Breast epithelium (tissue), 4 donors: ENCODE results near the gene NMBR. TPM values are rescaled to one million over a fixed set of nuclear protein-coding genes. Genes with fewer than 3 reads are reported as not detected.
A peak's percentile ranks its signal among the peaks of the same experiment; 100 is the strongest.
"Not testable (repeated sequence)": the region's sequence is repeated elsewhere in the genome, so short reads cannot be mapped to it uniquely, and the experiment has no call there.

Source experiments
- DNase-seq, 2 donors: peaks; one replicate each; pipeline ENCODE4 v3.0.0-alpha.2; 2019; ENCODE audit warnings: low spot score in 2 of 2
- H3K27ac ChIP-seq, 2 donors: fragments of 200-600 bp; sonication (generic) in 1 of 2; one replicate each; pipeline ENCODE4 v1.5.1; 2016 to 2019; ENCODE audit warnings: mild to moderate bottlenecking in 1 of 2
- H3K27me3 ChIP-seq, 2 donors: fragments of 200-600 bp; sonication (generic) in 1 of 2; one replicate each; pipeline versions ENCODE4 v1.5.1 to v1.6.0; 2017 to 2019; ENCODE audit warnings: control low read depth in 1 of 2, mild to moderate bottlenecking in 1 of 2
- H3K36me3 ChIP-seq: fragments of 200-600 bp; one replicate; pipeline ENCODE4 v1.5.1; 2019
- H3K4me1 ChIP-seq, 2 donors: fragments of 200-600 bp; sonication (generic); one replicate each; pipeline ENCODE4 v1.5.1; 2016 to 2019; ENCODE audit warnings: control low read depth in 1 of 2
- H3K4me3 ChIP-seq, 3 donors: fragments of 200-600 bp; sonication (generic); 1 replicate in 2 of 3; 2 replicates in 1 of 3; pipeline ENCODE4 v1.5.1; 2016 to 2019; ENCODE audit warnings: mild to moderate bottlenecking in 3 of 3, moderate library complexity in 2 of 3
- H3K9me3 ChIP-seq, 2 donors: fragments of 200-600 bp; sonication (generic) in 1 of 2; one replicate each; pipeline ENCODE4 v1.5.1; 2016 to 2019; ENCODE audit warnings: control low read depth in 1 of 2
- POLR2A ChIP-seq: fragments of 450-650 bp; IDR thresholded peaks from one replicate; pipeline ENCODE4 v1.6.1; 2016; ENCODE audit warnings: antibody characterized with exemption, mild to moderate bottlenecking, moderate library complexity
- POLR2AphosphoS5 ChIP-seq, 3 donors: sonication (generic); formaldehyde crosslinking; IDR thresholded peaks; one replicate each; pipeline ENCODE4 v1.6.1; 2017; ENCODE audit warnings: antibody characterized with exemption in 3 of 3
- intact Hi-C: fragments of 100-400 bp; cut with DNase I; formaldehyde crosslinking; loops from one replicate; pipeline ENCODE4 v1.15.1; 2023; ENCODE audit warnings: low total_unique reads
- total RNA-seq, 3 donors: library from RNA; depleted of rRNA; stranded (reverse); fragments of >200 nt; gene quantifications; one replicate each; pipeline ENCODE4 v1.1.0, GENCODE V29; 2016
- TF ChIP-seq, protein P1 (sequence below), 3 donors: fragments of 450-650 bp; IDR thresholded peaks; one replicate each; pipeline ENCODE4 v1.5.1; 2016 to 2017; ENCODE audit warnings: antibody characterized with exemption in 3 of 3, mild to moderate bottlenecking in 3 of 3, moderate library complexity in 3 of 3

NMBR gene
- total RNA-seq, 3 donors from 2014 or later = 0.29 TPM; not detected in 2

DNA sequence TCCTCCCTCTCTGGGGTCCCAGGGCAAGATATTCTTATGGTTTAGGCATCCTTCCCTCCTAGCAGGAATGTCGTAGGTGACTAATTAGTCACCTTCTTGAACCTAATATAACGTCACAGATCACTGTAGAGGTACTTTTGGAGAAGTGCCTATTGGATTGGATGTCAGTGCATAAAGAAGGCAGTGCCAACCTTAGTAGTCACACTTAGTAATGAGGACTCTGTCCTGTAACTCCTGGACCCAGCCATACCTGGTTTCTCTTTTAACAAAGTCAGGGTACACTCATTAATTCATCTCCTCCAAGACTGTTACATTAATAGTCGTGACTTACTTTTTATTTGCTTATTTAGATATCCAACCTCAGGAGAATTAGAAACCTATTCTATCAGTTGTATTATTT, 20.1 kb upstream of the NMBR start:
- intact Hi-C loops = no loop called here
- no peak overlapping the region for H3K4me3 ChIP-seq
- no peaks in the 10 kb centered on the region for H3K9me3 ChIP-seq
- H3K4me1 ChIP-seq = no peaks in the 10 kb centered on the region
- no peak for DNase-seq
- H3K27ac ChIP-seq = no peak overlapping the region
- no peaks in the 10 kb centered on the region for H3K27me3 ChIP-seq
- TF ChIP-seq POLR2A (no peak), POLR2AphosphoS5 (IDR thresholded peaks at IDR 0.05) (no peak)
- TF ChIP-seq, protein P1, sequence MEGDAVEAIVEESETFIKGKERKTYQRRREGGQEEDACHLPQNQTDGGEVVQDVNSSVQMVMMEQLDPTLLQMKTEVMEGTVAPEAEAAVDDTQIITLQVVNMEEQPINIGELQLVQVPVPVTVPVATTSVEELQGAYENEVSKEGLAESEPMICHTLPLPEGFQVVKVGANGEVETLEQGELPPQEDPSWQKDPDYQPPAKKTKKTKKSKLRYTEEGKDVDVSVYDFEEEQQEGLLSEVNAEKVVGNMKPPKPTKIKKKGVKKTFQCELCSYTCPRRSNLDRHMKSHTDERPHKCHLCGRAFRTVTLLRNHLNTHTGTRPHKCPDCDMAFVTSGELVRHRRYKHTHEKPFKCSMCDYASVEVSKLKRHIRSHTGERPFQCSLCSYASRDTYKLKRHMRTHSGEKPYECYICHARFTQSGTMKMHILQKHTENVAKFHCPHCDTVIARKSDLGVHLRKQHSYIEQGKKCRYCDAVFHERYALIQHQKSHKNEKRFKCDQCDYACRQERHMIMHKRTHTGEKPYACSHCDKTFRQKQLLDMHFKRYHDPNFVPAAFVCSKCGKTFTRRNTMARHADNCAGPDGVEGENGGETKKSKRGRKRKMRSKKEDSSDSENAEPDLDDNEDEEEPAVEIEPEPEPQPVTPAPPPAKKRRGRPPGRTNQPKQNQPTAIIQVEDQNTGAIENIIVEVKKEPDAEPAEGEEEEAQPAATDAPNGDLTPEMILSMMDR (IDR thresholded peaks at IDR 0.05) = no peak
- H3K36me3 ChIP-seq = peaks cover 4% of the 10 kb centered on the region

DNA sequence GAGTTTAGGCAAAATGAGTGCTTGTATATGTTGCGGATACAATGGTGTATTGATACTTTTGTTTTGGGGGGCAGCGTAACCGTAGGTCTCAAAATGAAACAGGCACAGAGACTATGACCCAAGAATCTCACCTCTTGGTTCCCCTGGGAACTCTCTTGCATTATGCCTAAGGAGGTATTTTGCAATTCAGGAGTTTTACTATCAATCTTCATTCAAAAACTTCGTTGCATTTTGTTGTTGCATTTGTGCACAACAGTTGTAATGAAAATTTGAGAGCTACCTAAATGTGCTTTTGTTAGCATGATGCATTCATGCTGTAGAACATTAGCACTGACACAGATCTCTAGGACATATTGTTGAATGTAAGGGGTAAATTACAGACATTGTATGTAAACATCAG, 18.3 kb upstream of the NMBR start:
- no peaks in the 10 kb centered on the region for H3K27me3 ChIP-seq
- H3K27ac ChIP-seq = no peak overlapping the region
- no peak overlapping the region for H3K4me3 ChIP-seq
- no peak for DNase-seq
- H3K9me3 ChIP-seq = no peaks in the 10 kb centered on the region
- H3K36me3 ChIP-seq = peaks cover 4% of the 10 kb centered on the region
- intact Hi-C loops = no loop called here
- no peaks in the 10 kb centered on the region for H3K4me1 ChIP-seq
- TF ChIP-seq POLR2AphosphoS5 (IDR thresholded peaks at IDR 0.05) = no peak
- TF ChIP-seq, protein P1 (IDR thresholded peaks at IDR 0.05) = no peak
- no peak for TF ChIP-seq POLR2A

DNA sequence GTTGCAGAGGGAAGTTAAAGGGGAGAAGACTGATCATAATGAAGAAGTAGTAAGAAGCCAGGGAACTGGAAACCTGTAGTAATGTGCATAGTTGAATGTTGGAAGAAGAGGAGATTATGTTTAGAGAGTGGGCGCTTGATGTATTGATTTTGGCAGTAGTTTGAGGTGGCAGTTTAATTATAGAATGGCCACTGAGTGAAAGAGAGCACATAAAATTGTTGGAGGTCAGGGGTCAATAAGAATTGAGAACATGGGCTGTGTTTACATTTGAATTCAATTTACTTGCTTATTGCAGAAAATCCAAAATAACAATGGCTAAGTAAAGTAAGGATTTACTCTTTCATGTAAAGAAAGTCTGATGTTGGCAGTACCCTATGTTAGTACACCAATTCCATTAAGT, 15.9 kb upstream of the NMBR start:
- no peaks in the 10 kb centered on the region for H3K4me1 ChIP-seq

DNA sequence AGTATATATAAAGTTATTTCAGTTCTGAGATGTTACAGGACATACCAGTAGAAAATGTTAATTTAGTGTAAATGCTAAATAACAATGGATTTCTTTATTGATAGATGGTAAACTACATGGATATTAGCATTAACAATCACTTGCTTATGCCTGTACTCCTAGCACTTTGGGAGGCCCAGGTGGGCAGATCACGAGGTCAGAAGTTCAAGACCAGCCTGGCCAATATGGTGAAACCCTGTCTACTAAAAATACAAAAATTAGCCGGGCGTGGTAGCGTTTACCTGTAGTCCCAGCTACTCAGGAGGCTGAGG, 9.8 kb upstream of the NMBR start:
- H3K36me3 ChIP-seq, intact Hi-C loops, H3K4me3 ChIP-seq, H3K4me1 ChIP-seq, H3K9me3 ChIP-seq, H3K27me3 ChIP-seq, DNase-seq, H3K27ac ChIP-seq: not testable (repeated sequence)

More for the DNA sequence above, 15.9 kb upstream of the NMBR start:
- intact Hi-C loops = no loop called here
- Histone ChIP-seq H3K27me3 (no peaks in the 10 kb centered on the region), H3K4me3 (no peak overlapping the region), H3K9me3 (no peaks in the 10 kb centered on the region), H3K36me3 (peaks cover 4% of the 10 kb centered on the region), H3K27ac (no peak overlapping the region)
- DNase-seq = no peak
- TF ChIP-seq POLR2AphosphoS5 (IDR thresholded peaks at IDR 0.05) = no peak
- TF ChIP-seq, protein P1 (IDR thresholded peaks at IDR 0.05) = no peak

DNA sequence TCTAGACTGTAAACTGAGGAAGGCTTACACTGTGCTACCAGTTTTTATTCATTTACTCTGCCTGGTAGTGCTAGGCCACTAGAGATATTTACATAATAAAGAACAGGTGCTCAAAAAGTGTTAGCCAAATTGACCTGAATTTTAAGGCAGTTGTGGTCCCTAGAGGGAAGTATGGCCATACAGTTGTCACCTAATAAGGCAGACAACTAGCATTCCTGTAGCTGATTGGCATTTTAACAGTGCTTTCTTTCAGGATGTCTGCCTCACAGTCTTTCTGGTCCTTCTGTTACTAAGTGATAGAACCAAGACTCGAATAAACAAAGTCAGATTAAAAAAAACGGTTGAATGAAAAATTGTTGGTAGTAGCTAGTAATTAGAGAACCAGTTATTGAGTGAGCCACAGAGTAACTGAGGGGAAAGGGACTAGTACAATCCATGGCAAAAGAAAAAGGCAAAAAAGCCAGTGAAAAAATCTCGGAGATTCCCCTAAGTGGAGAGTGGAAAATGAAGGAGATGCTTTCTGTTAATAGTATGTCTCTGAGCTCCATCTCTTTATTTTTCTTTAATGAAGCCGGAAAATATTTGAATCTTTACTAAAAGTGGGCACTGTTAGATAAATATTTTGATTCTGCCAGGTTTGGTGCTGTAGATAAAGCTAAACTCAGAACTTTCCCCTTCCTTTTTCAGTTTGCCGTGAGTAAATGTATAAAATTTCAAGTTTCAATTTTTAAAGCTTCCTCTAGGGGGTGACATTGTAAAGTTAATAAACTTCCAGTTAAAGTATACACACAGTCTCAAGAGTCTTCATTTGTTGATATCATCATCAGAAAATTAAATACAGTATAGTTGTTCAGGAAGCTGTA, 9.2 kb upstream of the NMBR start:
- peaks cover 0 to 3% of the 10 kb centered on the region in 2 donors for H3K4me1 ChIP-seq
- no peak overlapping the region for H3K27ac ChIP-seq
- H3K36me3 ChIP-seq = no peaks in the 10 kb centered on the region
- no peak for DNase-seq
- intact Hi-C loops = no loop called here
- H3K27me3 ChIP-seq = no peaks in the 10 kb centered on the region
- no peak for TF ChIP-seq POLR2AphosphoS5 (IDR thresholded peaks at IDR 0.05)
- TF ChIP-seq, protein P1 (IDR thresholded peaks at IDR 0.05) = peak in 2 of 3 donors; percentile 30 to 38
- H3K9me3 ChIP-seq = no peaks in the 10 kb centered on the region
- no peak overlapping the region for H3K4me3 ChIP-seq
